NT2/D1 (cell line): ENCODE results near the gene CAMTA1.

Experiments used
- DNase-seq: peaks from one replicate; pipeline ENCODE4 v3.0.0-alpha.2; 2011; ENCODE audit warnings: low read depth, low spot score
- H3K27me3 ChIP-seq: 2 replicates; pipeline ENCODE4 v1.6.0; 2011; ENCODE audit warnings: mild to moderate bottlenecking; ENCODE audit not compliant: insufficient read length, insufficient read depth
- H3K36me3 ChIP-seq: 2 replicates; pipeline ENCODE4 v1.6.1; 2011; ENCODE audit warnings: mild to moderate bottlenecking, low read length, mixed read lengths; ENCODE audit not compliant: insufficient read depth, insufficient read length
- H3K4me1 ChIP-seq: 2 replicates; pipeline ENCODE4 v1.5.1; 2011; ENCODE audit not compliant: insufficient read depth, insufficient read length
- H3K4me3 ChIP-seq: 2 replicates; pipeline ENCODE4 v1.5.1; 2011; ENCODE audit warnings: low read depth; ENCODE audit not compliant: insufficient read length
- H3K9ac ChIP-seq: 2 replicates; pipeline ENCODE4 v1.6.0; 2011; ENCODE audit warnings: low read depth; ENCODE audit not compliant: insufficient read length
- H3K9me3 ChIP-seq: 2 replicates; pipeline ENCODE4 v1.5.1; 2011; ENCODE audit warnings: mild to moderate bottlenecking, low read length; ENCODE audit not compliant: insufficient read depth
- SUZ12 ChIP-seq: IDR thresholded peaks from 2 replicates; pipeline ENCODE4 v1.6.1; 2011; ENCODE audit not compliant: insufficient read length, insufficient read depth; ENCODE audit errors: extremely low read depth
- YY1 ChIP-seq: IDR thresholded peaks from 2 replicates; pipeline ENCODE4 v1.6.1; 2011; ENCODE audit not compliant: insufficient read length, insufficient read depth
- ZNF274 ChIP-seq: IDR thresholded peaks from 2 replicates; pipeline ENCODE4 v1.6.1; 2011; ENCODE audit warnings: mild to moderate bottlenecking, low read depth, low read length

CAMTA1 gene

GRCh38 chr1:6905790-6906189 lies 120.5 kb downstream of the CAMTA1 start:
- Histone ChIP-seq H3K4me1 (peaks cover 4% of the 10 kb centered on the region), H3K36me3 (no peaks in the 10 kb centered on the region), H3K4me3 (no peak overlapping the region), H3K9ac (no peak overlapping the region), H3K27me3 (no peaks in the 10 kb centered on the region), H3K9me3 (no peaks in the 10 kb centered on the region)
- DNase-seq, result no peak
- TF ChIP-seq ZNF274 (no peak), YY1 (no peak), SUZ12 (no peak)

GRCh38 chr1:6906783-6907182 lies 121.5 kb downstream of the CAMTA1 start:
- no peak for TF ChIP-seq SUZ12
- TF ChIP-seq ZNF274, result no peak
- TF ChIP-seq YY1, result no peak
- Histone ChIP-seq H3K27me3 (no peaks in the 10 kb centered on the region), H3K36me3 (no peaks in the 10 kb centered on the region), H3K9me3 (no peaks in the 10 kb centered on the region), H3K9ac (no peak overlapping the region), H3K4me1 (peaks cover 8% of the 10 kb centered on the region), H3K4me3 (no peak overlapping the region)
- DNase-seq, result no peak

GRCh38 chr1:6907201-6907600 lies 121.9 kb downstream of the CAMTA1 start:
- no peak for DNase-seq
- TF ChIP-seq SUZ12, result no peak
- TF ChIP-seq ZNF274, result no peak
- no peak for TF ChIP-seq YY1
- Histone ChIP-seq H3K36me3 (no peaks in the 10 kb centered on the region), H3K27me3 (no peaks in the 10 kb centered on the region), H3K9ac (no peak overlapping the region), H3K4me1 (peaks cover 8% of the 10 kb centered on the region), H3K9me3 (no peaks in the 10 kb centered on the region), H3K4me3 (no peak overlapping the region)

GRCh38 chr1:6907676-6908434 lies 122.6 kb downstream of the CAMTA1 start:
- DNase-seq, result no peak
- Histone ChIP-seq H3K9ac (no peak overlapping the region), H3K9me3 (no peaks in the 10 kb centered on the region), H3K27me3 (no peaks in the 10 kb centered on the region), H3K4me1 (peaks cover 11% of the 10 kb centered on the region), H3K36me3 (no peaks in the 10 kb centered on the region), H3K4me3 (no peak overlapping the region)
- TF ChIP-seq SUZ12, result no peak
- TF ChIP-seq YY1, result no peak
- no peak for TF ChIP-seq ZNF274

GRCh38 chr1:6909401-6909800 lies 124.1 kb downstream of the CAMTA1 start:
- no peak overlapping the region for H3K9ac ChIP-seq
- no peak for TF ChIP-seq YY1
- no peak for TF ChIP-seq SUZ12
- no peak for TF ChIP-seq ZNF274
- no peak for DNase-seq
- no peaks in the 10 kb centered on the region for H3K27me3 ChIP-seq
- H3K36me3 ChIP-seq, result no peaks in the 10 kb centered on the region
- H3K9me3 ChIP-seq, result peaks cover 5% of the 10 kb centered on the region; the same call in 1 of the 2 replicates
- H3K4me1 ChIP-seq, result peaks cover 14% of the 10 kb centered on the region
- H3K4me3 ChIP-seq, result no peak overlapping the region

- no peak for DNase-seq
- H3K4me1 ChIP-seq, result peaks cover 14% of the 10 kb centered on the region
- TF ChIP-seq YY1 (no peak), SUZ12 (no peak), ZNF274 (no peak)
Observed at GRCh38 chr1:6909857-6910256, 124.6 kb downstream of the CAMTA1 start.

GRCh38 chr1:6911021-6911941 lies 126.0 kb downstream of the CAMTA1 start:
- Histone ChIP-seq H3K9me3 (peaks cover 5% of the 10 kb centered on the region; the same call in 1 of the 2 replicates), H3K4me3 (no peak overlapping the region), H3K36me3 (no peaks in the 10 kb centered on the region), H3K9ac (no peak overlapping the region), H3K27me3 (no peaks in the 10 kb centered on the region), H3K4me1 (peaks cover 14% of the 10 kb centered on the region)
- TF ChIP-seq YY1 (no peak), ZNF274 (no peak), SUZ12 (no peak)
- DNase-seq, result no peak

More at GRCh38 chr1:6909857-6910256, 124.6 kb downstream of the CAMTA1 start:
- H3K4me3 ChIP-seq, result no peak overlapping the region
- no peaks in the 10 kb centered on the region for H3K27me3 ChIP-seq
- H3K9me3 ChIP-seq, result peaks cover 5% of the 10 kb centered on the region; the same call in 1 of the 2 replicates
- no peak overlapping the region for H3K9ac ChIP-seq
- H3K36me3 ChIP-seq, result no peaks in the 10 kb centered on the region
